Fibroblast of lung (primary cell): ENCODE data around the gene HSPA12B.

ENCODE experiments used
- EZH2 ChIP-seq: IDR thresholded peaks from 2 replicates; pipeline ENCODE4 v1.5.1; 2012; ENCODE audit warnings: low read length, control low read depth, mild to moderate bottlenecking; ENCODE audit errors: missing control alignments
- TF ChIP-seq, protein P1 (sequence below), 2 donors: IDR thresholded peaks in 1 of 2; conservative IDR thresholded peaks in 1 of 2; 1 replicate in 1 of 2; 2 replicates in 1 of 2; pipeline ENCODE4 v1.5.1; 2011 to 2012; ENCODE audit warnings: low read length in 2 of 2, control low read depth in 1 of 2, inconsistent platforms in 1 of 2, low read depth in 1 of 2, mild to moderate bottlenecking in 1 of 2

DNA sequence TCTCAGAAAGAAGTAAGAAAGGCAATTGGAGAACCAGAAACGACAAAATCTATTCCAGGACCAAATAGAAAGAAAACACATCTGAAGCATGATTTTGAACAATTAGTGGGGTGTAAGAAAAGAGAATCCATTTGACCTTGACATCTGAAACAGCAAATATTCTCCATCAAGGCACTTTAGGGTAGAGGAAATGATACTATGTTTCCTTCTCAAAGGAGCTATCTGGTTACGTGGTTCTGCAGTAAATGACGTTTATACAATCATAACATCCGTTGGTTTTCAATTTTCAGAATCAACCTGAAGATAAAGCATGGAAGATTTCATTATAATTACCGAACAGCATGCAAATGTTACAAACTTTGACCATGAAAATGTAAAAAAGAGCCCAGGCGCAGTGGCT is 11.9 kb upstream of the HSPA12B start:
- TF ChIP-seq, protein P1, sequence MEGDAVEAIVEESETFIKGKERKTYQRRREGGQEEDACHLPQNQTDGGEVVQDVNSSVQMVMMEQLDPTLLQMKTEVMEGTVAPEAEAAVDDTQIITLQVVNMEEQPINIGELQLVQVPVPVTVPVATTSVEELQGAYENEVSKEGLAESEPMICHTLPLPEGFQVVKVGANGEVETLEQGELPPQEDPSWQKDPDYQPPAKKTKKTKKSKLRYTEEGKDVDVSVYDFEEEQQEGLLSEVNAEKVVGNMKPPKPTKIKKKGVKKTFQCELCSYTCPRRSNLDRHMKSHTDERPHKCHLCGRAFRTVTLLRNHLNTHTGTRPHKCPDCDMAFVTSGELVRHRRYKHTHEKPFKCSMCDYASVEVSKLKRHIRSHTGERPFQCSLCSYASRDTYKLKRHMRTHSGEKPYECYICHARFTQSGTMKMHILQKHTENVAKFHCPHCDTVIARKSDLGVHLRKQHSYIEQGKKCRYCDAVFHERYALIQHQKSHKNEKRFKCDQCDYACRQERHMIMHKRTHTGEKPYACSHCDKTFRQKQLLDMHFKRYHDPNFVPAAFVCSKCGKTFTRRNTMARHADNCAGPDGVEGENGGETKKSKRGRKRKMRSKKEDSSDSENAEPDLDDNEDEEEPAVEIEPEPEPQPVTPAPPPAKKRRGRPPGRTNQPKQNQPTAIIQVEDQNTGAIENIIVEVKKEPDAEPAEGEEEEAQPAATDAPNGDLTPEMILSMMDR (conservative IDR thresholded peaks at IDR 0.05 in 1 of 2, IDR thresholded peaks at IDR 0.05 in 1 of 2; ENCODE audit: low read depth in 1 of 2, low read length in 2 of 2) = no peak
- TF ChIP-seq EZH2 = no peak
